GM18858 (cell line): ENCODE results near the gene PHLDA3.

ENCODE experiments used
- ATAC-seq: cut with Tn5 transposase; IDR thresholded peaks from one replicate; pipeline ENCODE4 v1.9.1; 2021; ENCODE audit not compliant: unreplicated experiment

The PHLDA3 gene

DNA sequence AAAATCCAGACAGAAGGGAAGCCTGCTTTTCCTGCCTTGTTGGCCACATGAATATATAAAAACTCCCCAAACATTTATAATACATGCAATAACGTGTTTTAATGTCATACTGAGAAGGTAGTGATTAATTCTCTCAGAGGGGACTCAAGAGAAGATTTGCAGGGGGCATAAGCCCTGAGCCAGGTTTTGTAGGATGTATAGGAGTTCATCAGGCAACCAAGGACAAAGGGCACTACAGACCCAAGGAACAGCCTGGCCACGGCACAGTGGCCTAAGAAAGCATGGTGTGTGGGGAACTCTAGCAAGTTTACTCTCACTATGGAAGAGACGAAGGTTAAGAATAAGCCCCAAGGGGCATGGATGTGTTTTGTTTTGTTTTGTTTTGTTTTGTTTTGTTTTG, 32.0 kb downstream of the PHLDA3 start:
- no peak for ATAC-seq

DNA sequence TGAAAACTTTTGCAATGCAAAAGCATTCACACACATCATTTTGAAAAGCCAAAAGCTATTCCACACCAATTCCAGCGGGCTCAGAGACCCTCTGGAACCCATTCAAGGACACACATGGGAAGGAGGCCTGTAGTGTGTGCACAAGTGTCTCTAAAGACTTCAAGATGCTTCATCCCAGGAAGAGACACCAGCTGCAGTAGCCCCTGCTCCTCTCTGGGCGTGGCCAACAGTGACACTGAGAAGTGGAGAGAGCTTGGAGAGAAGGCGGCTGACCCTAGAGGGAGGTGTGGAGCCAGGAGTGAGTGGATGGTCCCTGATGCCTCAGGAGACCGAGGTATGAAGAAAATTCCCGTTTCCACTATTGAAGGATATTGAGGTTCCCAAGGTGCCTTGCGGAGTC, 32.6 kb downstream of the PHLDA3 start:
- no peak for ATAC-seq

DNA sequence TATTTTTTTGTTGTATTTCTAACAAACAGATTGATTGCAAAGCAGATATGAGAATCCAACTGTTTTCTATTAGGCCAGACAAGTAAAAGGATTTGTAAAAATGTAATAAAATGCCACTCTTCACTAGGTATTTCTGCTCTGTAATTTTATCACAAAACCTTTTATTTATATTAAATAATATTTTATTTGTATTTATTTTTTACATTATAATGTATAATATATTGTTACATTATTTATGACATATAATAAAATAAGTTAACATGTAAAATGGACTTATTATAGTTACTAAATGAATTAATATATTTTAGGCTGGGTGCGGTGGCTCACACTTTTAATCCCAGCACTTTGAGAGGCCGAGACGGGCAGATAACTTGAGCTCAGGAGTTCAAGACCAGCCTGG, 34.7 kb downstream of the PHLDA3 start:
- ATAC-seq: no peak

- ATAC-seq: no peak
These were observed 35.4 kb downstream of the PHLDA3 start for GRCh38 chr1:201433609-201434008.

- no peak for ATAC-seq
These were observed 38.2 kb downstream of the PHLDA3 start for GRCh38 chr1:201430776-201431175.

DNA sequence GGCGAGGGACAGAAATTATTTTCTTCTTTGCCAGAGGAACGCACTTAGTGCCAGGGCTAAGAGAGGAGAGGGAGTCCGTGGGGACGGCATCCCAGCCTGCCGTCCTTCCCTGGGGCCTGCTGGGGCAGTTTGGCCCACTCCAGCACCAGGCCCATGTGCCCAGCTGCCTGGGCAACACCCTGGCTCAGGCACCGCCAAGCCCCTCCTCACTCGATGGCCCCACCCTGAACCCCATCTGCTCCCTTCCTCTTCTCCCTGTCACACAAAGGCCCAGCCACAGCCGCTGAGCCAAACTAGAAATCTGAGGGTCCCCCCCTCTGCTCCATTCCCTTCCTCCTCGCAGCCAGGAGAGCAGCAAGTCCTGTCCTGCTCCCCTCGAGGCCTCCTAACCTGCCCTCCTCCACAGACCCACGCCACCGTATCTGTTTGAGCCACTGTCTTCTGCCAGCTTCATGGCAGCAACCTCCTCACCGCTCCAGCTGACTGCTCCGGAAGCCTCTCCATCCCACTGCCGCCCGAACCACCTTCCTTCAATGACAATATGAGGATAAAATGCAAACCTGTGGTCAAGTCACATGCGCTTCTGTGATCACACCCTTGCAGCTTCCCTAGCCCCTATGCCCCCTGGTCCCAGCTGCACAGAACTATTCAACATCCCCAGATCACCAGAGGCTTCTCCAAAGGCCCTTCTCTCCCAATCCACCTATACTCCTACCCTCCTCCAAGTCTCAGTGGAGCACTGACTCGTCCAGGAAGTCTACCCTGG, 39.1 kb downstream of the PHLDA3 start:
- no peak for ATAC-seq

DNA sequence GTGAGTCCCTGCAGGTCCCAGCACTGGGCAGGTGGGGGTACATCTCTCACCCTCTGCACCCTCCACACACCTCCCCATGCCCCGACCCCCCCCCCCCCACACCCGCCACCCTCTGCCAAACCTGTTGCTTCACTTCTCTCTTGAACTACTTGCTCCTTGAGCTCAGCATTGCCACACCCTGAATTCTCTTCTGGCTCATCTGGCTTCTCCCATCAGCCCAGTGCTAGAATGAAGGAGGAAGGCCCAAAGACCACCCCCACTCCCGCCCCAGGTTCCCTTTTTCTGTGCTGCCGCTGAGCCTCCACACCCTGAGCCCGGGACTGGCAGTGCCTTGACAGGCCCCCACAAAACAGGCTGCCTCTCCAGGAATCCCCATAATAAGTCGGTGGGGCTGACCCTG, 41.0 kb downstream of the PHLDA3 start:
- ATAC-seq: no peak

DNA sequence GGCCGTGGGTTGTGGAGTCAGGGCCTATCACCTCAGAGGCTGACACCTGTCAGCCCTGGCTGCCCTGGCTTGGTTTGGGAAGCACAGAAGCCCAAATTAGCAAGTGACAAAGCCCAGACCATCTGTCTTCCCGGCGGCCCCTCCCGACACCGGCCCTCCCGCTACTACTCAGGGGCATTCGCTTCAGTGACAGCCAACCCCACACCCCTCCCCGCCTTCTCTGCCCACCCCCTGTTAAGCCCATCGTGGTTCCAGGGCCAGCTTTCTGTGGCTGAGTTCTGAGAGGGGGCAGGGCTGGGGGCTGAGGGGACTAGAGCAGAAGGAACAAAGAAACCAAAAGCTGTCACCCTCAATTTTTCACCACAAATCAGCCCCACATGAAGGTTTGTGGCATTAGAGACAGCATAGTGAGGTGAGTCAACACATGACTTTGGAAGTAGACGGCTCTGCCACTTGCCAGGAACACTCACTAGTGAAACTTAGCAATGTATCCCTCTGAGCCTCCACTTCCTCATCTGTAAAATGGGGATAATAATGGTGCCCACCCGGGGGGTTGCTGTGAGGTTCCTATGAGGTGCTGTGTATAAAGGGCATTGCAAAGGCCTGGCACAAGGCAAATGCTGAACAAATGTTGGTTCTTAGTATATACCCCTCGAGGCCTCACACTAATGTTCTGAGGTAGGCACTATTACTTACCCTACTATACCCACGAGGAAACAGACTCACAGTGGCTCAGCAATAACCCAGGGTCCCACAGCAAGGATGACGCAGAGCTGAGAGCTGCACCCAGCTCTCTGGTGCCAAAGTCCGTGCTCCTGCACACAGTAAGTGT, 42.3 kb downstream of the PHLDA3 start:
- no peak for ATAC-seq

- no peak for ATAC-seq
These were observed 44.8 kb downstream of the PHLDA3 start for GRCh38 chr1:201424146-201424545.

DNA sequence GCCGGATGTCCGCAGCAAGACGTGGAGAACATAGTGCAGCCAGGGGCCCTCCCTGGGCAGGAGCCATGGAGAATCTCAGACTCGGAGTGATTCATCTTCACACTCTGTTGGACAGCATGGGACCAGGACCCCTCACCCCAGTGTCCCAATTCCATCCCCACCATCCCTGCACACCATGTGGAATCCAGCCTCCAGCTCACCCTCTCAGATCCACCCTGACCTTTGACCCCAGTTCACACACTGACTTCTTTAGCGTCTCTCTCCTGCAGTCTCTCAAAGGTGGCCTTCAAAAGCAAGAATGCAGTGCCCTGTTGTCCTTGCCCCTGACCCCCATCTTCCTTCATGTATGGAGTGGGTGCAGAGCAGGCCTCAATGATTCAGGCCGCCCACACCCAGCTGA, 45.3 kb downstream of the PHLDA3 start:
- no peak for ATAC-seq

DNA sequence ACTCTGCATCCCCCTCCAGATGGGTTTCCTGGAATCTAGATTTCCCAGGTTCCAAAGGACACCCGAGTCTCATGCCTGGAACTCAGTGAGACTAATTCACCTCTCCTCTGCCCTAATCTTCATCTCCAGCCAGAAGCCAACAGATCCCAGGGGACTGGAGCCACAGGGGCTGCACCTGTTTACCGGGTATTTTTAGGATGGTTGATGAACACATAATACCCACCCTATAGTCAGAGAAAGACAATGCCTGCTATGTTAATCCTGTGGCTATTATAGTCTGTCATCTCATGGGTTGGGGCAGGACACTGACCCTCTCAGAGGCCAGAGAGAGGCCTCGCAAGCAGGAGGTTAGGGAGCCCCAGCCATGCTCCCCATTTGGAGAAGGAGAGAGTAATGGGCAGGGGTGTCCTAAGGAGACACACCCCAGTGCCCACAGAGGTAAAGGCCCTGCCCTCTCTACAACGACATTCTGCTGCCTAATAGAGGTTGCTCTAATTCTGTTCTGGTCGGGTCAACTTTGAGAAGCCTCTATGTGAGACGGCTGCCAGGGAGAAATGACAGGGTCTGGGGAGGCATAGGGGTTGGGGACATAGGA, 46.5 kb downstream of the PHLDA3 start:
- no peak for ATAC-seq

DNA sequence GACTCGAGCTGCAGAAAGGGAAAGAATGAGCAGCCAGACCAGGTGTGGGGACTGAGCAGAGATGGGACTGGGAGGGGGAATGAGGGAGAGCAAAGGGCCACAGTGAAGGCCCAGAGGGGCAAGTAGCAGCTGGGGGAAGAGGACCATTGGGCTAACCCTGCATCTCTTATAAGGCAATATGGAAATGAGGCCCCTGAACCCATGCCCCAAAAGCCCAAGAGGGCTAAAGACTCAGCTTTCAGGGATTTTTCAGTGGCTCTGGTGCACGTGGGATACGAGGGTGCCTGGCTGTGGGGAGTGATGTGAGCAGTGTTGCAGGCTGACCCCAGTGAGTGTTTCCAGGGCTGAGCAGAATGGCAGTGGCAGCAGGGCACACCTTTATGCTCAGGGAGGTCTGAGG, 47.0 kb downstream of the PHLDA3 start:
- no peak for ATAC-seq

DNA sequence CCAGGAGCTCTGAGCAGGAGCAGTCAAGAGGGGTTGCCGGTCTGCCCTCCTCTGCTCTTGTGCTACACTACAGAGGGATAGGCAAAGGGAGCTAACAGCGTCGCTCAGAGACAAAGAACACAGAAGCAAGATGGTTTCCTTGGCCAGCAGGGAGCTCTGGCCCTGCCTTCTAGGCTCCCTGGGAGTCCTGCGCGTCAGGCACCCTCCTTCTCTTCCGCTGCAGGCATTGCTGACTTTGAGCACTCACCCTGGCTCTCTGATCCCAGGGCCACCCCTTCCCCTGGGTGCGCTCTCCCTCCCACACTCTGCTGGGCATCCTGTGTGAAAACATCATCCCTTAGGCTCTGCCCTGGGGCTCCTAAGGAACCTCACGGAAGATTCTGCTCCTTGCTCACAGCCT, 47.9 kb downstream of the PHLDA3 start:
- no peak for ATAC-seq

DNA sequence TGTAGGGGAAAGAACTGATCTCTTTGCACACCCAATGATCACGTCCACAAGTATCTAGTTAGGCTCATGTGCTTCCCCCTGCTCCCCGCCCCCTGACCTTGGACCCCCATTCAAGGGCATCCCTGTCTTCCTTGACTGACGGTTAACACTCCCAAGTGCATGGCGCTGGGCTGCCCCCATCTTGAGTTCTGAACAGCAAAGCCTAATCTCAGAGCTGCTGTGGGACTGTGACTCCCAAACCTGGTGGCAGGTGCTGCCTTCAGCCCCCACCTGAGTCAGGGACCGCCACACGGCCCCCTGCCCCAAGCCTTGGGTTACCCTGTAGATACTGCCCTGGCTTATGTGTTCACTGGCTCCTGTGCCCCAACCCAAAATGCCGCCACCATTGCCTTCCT, 48.4 kb downstream of the PHLDA3 start:
- no peak for ATAC-seq

- no peak for ATAC-seq
These were observed 49.0 kb downstream of the PHLDA3 start for GRCh38 chr1:201419746-201420607.

DNA sequence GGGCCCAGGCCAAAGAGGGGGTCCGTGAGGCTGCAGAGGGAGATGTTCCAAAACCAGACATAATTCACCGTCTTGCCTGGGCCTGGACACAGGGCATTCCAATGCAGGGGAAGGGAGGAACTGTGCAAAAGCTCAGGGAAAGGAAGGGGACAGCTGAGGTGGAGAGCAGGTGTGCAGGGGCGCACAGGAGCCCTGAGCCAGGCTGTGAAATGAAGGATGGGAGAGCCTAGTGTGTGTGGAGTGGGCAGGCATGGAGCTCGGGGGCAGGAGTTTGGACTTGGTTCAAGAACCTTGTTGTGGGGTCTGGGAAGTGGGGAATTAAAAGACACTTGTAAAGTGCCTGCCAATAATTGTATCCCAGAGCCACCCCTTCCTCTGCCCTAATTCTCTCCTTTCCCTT, 49.7 kb downstream of the PHLDA3 start:
- ATAC-seq: no peak

GRCh38 chr1:201418461-201418860, 50.5 kb downstream of the PHLDA3 start:
- ATAC-seq: no peak
